IPS-18a (cell line): ENCODE measurements around the gene PLA2G2F.

ENCODE experiments used
- H3K27ac ChIP-seq: one replicate; pipeline ENCODE4 v1.5.1; 2013; ENCODE audit warnings: low read length
- H3K27me3 ChIP-seq: one replicate; pipeline ENCODE4 v1.6.1; 2013; ENCODE audit warnings: mild to moderate bottlenecking, low read length; ENCODE audit not compliant: control insufficient read depth, insufficient read depth
- H3K36me3 ChIP-seq: one replicate; pipeline ENCODE4 v1.6.1; 2013; ENCODE audit warnings: low read depth, low read length; ENCODE audit not compliant: control insufficient read depth
- H3K4me1 ChIP-seq: one replicate; pipeline ENCODE4 v1.6.1; 2013; ENCODE audit warnings: low read depth, low read length; ENCODE audit not compliant: control insufficient read depth
- H3K4me3 ChIP-seq: one replicate; pipeline ENCODE4 v1.5.1; 2013; ENCODE audit warnings: low read length
- H3K9ac ChIP-seq: one replicate; pipeline ENCODE4 v1.6.1; 2013; ENCODE audit warnings: mild to moderate bottlenecking, low read length, moderate library complexity
- H3K9me3 ChIP-seq: one replicate; pipeline ENCODE4 v1.6.1; 2013; ENCODE audit warnings: low read depth, low read length; ENCODE audit not compliant: control insufficient read depth

PLA2G2F gene

GRCh38 chr1:20148571-20149500, 9.7 kb downstream of the PLA2G2F start:
- H3K9ac ChIP-seq: no peak overlapping the region
- peaks cover 13% of the 10 kb centered on the region for H3K4me1 ChIP-seq

GRCh38 chr1:20149601-20150325, 10.6 kb downstream of the PLA2G2F start:
- Histone ChIP-seq H3K27me3 (no peaks in the 10 kb centered on the region), H3K27ac (no peak overlapping the region), H3K9ac (no peak overlapping the region), H3K9me3 (no peaks in the 10 kb centered on the region), H3K4me1 (peaks cover 13% of the 10 kb centered on the region), H3K4me3 (no peak overlapping the region), H3K36me3 (no peaks in the 10 kb centered on the region)

More at GRCh38 chr1:20148571-20149500, 9.7 kb downstream of the PLA2G2F start:
- Histone ChIP-seq H3K9me3 (no peaks in the 10 kb centered on the region), H3K36me3 (no peaks in the 10 kb centered on the region), H3K27ac (no peak overlapping the region), H3K27me3 (no peaks in the 10 kb centered on the region), H3K4me3 (no peak overlapping the region)

GRCh38 chr1:20150326-20150705, 11.2 kb downstream of the PLA2G2F start:
- no peaks in the 10 kb centered on the region for H3K9me3 ChIP-seq
- no peak overlapping the region for H3K4me3 ChIP-seq
- H3K9ac ChIP-seq: no peak overlapping the region
- H3K27ac ChIP-seq: no peak overlapping the region
- H3K4me1 ChIP-seq: peaks cover 13% of the 10 kb centered on the region
- H3K36me3 ChIP-seq: no peaks in the 10 kb centered on the region
- H3K27me3 ChIP-seq: no peaks in the 10 kb centered on the region

GRCh38 chr1:20150969-20151368, 11.8 kb downstream of the PLA2G2F start:
- no peaks in the 10 kb centered on the region for H3K27me3 ChIP-seq
- no peaks in the 10 kb centered on the region for H3K36me3 ChIP-seq
- no peak overlapping the region for H3K4me3 ChIP-seq
- H3K9ac ChIP-seq: no peak overlapping the region
- H3K9me3 ChIP-seq: no peaks in the 10 kb centered on the region
- peaks cover 13% of the 10 kb centered on the region for H3K4me1 ChIP-seq
- H3K27ac ChIP-seq: no peak overlapping the region

- Histone ChIP-seq H3K9me3 (no peaks in the 10 kb centered on the region), H3K36me3 (no peaks in the 10 kb centered on the region), H3K27me3 (no peaks in the 10 kb centered on the region), H3K4me3 (peak overlapping the region; percentile 22), H3K27ac (no peak overlapping the region), H3K9ac (no peak overlapping the region), H3K4me1 (peaks cover 10% of the 10 kb centered on the region)
These were observed 12.9 kb downstream of the PLA2G2F start for GRCh38 chr1:20151906-20152598.

GRCh38 chr1:20152599-20152930, 13.4 kb downstream of the PLA2G2F start:
- H3K4me1 ChIP-seq: peaks cover 9% of the 10 kb centered on the region
- no peak overlapping the region for H3K4me3 ChIP-seq
- no peak overlapping the region for H3K9ac ChIP-seq
- no peaks in the 10 kb centered on the region for H3K27me3 ChIP-seq
- no peaks in the 10 kb centered on the region for H3K36me3 ChIP-seq
- no peaks in the 10 kb centered on the region for H3K9me3 ChIP-seq
- no peak overlapping the region for H3K27ac ChIP-seq

GRCh38 chr1:20153000-20153418, 13.9 kb downstream of the PLA2G2F start:
- Histone ChIP-seq H3K27me3 (no peaks in the 10 kb centered on the region), H3K9ac (no peak overlapping the region), H3K27ac (no peak overlapping the region), H3K4me1 (peaks cover 9% of the 10 kb centered on the region), H3K4me3 (no peak overlapping the region), H3K36me3 (no peaks in the 10 kb centered on the region), H3K9me3 (no peaks in the 10 kb centered on the region)

- H3K4me3 ChIP-seq: no peak overlapping the region
- H3K36me3 ChIP-seq: no peaks in the 10 kb centered on the region
- no peaks in the 10 kb centered on the region for H3K27me3 ChIP-seq
- no peak overlapping the region for H3K9ac ChIP-seq
- H3K27ac ChIP-seq: no peak overlapping the region
- peaks cover 4% of the 10 kb centered on the region for H3K9me3 ChIP-seq
- peaks cover 9% of the 10 kb centered on the region for H3K4me1 ChIP-seq
These were observed 15.2 kb downstream of the PLA2G2F start for GRCh38 chr1:20154301-20154831.

GRCh38 chr1:20158358-20159070, 19.4 kb downstream of the PLA2G2F start:
- Histone ChIP-seq H3K9me3 (peaks cover 10% of the 10 kb centered on the region), H3K27me3 (no peaks in the 10 kb centered on the region), H3K36me3 (no peaks in the 10 kb centered on the region), H3K9ac (no peak overlapping the region), H3K4me3 (no peak overlapping the region), H3K4me1 (no peaks in the 10 kb centered on the region), H3K27ac (no peak overlapping the region)

- Histone ChIP-seq H3K4me3 (no peak overlapping the region), H3K9me3 (peaks cover 10% of the 10 kb centered on the region)
These were observed 20.9 kb downstream of the PLA2G2F start for GRCh38 chr1:20160034-20160433.

More at GRCh38 chr1:20160034-20160433, 20.9 kb downstream of the PLA2G2F start:
- H3K27ac ChIP-seq: no peak overlapping the region
- H3K27me3 ChIP-seq: no peaks in the 10 kb centered on the region
- no peaks in the 10 kb centered on the region for H3K36me3 ChIP-seq
- no peak overlapping the region for H3K9ac ChIP-seq
- no peaks in the 10 kb centered on the region for H3K4me1 ChIP-seq
